ENCODE measurements around the gene NPAS3. TPM values are rescaled to one million over a fixed set of nuclear protein-coding genes. Genes with fewer than 3 reads are reported as not detected.
A peak's percentile ranks its signal among the peaks of the same experiment; 100 is the strongest.

The NPAS3 gene
- total RNA-seq, 2 donors from 2014 or later = 2.4 TPM

DNA sequence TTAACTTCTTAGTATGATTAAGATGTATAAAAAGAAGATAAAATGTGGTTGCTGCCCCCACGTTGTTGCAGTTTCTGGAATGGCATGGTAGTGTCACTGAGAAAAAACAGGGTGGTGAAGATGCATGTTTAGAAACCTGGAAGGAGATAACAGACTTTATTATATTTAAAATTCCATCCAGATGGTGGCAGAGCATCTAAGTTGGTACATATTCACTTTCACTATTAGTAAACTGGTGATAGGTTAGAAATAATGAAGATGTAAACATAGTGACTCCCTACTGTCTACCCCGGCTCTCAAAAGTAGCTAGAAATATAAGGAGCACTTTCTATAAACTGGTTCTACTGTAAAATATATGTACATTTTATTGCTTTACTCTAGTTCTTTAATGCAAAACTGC lies 279.3 kb downstream of the NPAS3 start:
- DNase-seq = no peak
- no peak for ATAC-seq
- intact Hi-C loops (cut with DNase I) = no loop called here

DNA sequence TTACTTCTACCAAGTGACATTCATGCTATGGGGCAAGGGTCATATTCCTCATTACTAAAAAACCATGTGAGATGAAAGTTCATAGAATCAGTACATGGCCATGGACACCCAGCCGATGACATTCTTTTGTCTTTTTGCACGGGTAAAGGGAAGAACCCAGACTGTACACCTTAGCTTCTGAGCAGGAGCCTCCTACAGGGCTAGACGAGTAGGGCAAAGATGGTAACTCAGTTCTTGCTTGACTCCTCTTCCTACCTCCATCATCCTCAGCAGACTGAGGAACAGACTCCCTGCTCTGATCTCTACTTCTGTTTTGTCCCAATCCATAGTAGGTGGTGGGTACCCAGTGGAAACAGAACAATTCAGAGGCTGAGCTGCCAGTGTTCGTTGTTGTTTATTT lies 281.3 kb downstream of the NPAS3 start:
- intact Hi-C loops (cut with DNase I) = no loop called here
- ATAC-seq (no peak), DNase-seq (no peak)

DNA sequence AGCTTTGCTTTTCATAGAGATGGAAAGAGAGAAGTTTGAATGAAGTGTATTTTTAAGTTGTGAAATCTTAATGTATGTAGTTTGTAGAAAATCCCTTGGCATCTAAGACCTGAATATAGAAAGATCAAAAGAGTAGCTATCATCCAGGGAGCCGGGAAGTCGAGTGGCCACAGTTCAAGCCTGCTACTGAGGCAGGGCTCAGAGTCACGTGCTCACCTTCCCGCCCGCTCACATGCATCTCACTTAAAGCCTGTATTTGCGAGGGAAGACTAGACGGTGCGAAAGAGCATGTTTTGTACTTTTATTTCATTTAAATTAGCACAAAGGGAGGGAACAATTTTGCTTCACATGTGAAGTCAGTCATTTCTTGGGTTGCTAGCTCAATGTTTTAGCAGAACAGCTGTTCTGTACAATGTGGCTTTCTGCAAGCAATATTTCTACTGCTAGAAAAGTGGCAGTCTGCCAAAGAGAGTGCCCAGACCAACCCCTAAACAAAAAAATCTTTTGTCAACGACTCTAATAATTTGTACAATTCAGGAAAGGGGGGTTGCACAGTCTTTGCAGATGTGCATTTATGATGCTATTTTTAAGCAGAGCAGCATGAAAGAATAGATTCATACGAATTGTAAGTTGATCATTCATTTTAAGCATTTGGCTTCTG lies 290.7 kb downstream of the NPAS3 start:
- DNase-seq (no peak), ATAC-seq (no peak)
- intact Hi-C loops (cut with DNase I) = no loop called here

DNA sequence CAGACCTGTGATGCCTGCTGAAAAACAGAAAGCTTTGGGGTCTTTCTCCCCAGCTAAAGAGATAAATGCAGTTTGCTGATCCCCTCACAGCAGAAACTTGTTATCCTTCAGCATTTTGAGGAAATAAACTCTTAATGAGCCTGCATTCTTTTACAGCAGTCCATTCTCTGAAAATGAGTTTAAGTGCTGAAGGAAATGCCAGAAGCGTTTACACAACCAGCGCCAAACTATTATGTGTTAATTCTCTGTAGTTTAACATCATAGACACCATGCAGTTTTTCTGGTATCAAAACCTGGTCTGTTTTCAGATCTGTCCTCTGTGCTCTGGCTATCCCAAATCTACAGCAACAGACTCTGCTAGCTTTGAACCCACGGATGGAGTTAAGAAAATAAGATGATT lies 291.3 kb downstream of the NPAS3 start:
- ATAC-seq (no peak), DNase-seq (no peak)
- intact Hi-C loops (cut with DNase I) = no loop called here

DNA sequence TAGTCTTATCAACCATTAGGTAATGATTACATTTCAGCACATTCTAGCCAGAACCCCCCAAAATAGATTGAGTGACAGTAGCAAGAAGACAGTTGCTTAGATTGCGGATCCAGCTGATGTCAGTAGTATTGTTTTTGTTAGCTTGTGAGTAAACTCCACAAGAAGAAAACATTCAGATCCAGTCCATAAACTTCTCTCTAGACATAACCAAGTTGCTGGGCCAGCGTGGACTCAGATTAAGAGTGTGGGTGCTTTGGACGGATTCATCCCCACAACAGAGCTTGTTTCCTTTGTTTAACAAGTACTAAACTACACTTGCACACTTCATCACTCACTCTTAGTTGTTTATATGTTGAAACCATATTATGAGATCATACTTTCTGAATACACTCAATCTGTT lies 293.4 kb downstream of the NPAS3 start:
- no peak for ATAC-seq
- intact Hi-C loops (cut with DNase I) = no loop called here
- DNase-seq = no peak

DNA sequence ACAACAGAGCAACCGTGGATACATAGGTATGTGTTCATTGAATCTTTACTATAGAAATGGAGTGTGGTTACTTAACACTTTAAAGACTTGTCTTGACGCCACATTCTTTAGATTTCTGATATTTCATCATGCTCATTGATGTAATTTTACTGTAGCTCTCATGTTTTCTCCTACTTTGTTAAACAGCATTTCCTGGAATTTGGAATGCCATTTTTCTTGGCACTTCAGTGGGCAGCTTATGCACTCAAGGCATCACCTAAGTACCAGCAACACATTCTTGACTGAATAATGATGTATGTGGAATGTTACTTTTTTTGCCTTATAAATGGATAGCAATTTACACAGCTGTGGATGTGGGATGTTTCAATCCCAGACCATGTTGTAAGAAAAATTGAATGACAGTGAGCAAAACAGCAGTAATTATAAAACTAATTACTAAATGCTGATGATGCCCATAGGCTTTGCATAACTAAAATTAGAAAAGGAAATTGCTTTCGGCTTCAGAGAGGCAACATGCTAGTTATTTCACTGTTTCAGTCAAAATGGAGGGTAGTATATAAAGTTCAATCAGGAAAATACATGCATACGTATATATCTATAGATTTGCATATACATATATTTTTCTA lies 298.5 kb downstream of the NPAS3 start:
- DNase-seq (no peak), ATAC-seq (no peak)
- intact Hi-C loops (cut with DNase I) = no loop called here

DNA sequence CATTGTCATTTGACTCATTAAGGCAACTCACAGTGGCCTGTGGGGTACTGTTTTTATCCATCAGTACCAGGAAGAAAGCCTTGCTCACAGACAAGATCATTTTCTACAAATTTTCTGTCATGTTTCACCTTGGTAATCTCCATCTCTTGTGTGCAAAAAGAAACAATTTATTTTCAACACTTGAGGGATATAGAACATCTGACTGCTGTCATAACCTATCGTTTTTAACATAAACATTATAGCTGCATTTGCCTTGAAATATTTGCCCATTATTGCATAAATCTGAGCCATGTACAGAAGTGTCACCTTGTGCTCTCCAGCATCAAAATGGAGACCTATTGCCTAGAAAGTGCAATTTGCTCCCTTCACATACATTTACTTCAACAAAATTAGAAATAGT lies 300.8 kb downstream of the NPAS3 start:
- ATAC-seq (no peak), DNase-seq (no peak)
- intact Hi-C loops (cut with DNase I) = no loop called here

DNA sequence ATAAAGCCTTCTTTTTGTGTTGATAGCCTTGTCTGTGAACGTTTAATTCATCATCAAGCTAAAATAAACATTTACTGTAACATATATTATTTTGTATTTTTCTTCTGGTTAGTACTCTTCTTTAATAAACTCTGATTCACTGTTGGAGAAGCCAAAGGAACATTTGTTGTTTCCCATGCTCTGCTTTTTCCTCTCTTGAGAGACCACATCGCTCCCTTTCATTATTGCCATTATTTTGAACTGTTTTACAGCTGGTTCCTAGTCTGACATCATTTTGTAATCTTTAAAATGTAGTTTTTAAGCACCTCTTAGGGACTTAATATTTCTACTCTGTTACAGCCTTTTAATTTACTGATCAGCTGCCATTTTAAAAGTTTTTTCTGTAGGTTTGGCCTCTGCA lies 301.8 kb downstream of the NPAS3 start:
- intact Hi-C loops (cut with DNase I) = no loop called here
- DNase-seq (no peak), ATAC-seq (peak in 1 of 2 donors; percentile 25)

DNA sequence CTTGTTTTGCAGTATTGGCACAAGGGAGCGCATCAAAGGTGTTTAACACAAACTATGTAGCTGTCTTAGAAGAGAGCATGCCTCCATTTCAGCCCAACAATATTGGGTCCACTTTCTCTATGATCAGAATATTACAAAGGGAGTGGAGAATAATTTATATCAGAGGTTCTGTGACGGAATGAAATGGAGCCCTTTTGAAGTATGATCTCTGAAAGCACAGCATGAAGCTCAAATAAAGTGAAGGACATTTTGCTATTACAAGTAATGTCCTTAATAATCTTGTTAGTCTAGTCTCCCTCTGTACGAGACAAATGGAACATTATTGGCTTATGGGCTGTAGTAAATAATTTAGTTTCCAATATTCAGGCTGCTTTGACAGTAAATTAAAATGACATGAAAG lies 302.7 kb downstream of the NPAS3 start:
- no peak for ATAC-seq
- no peak for DNase-seq
- intact Hi-C loops (cut with DNase I) = no loop called here

DNA sequence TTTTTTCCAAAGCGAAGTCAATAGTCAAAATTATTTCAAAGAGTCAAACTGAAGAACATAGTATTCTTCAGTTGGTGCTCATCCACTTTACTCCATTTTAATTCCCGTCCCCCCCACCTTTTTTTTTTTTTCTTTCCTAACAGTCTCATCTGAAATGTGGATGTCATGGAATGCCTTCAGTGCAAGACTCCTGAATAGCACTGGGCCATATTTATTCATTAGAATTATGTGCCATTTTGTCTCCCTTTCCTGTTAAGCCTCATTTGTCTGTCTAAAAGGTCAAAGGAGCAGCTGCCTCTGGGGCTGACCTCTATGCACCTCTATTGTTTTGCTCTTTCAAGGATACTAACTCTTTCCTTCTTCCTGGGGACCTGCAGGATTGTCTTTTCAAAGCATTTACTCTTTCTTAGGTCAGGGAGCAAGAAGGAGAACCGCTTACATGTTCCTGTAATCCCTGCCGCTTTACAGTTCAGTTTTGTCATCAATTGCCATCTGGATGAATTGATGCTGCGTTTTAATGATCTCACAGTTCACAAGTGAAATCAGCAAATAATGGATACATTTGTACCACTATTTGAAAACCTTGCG lies 310.6 kb downstream of the NPAS3 start:
- intact Hi-C loops (cut with DNase I) = no loop called here
- ATAC-seq = no peak
- no peak for DNase-seq

DNA sequence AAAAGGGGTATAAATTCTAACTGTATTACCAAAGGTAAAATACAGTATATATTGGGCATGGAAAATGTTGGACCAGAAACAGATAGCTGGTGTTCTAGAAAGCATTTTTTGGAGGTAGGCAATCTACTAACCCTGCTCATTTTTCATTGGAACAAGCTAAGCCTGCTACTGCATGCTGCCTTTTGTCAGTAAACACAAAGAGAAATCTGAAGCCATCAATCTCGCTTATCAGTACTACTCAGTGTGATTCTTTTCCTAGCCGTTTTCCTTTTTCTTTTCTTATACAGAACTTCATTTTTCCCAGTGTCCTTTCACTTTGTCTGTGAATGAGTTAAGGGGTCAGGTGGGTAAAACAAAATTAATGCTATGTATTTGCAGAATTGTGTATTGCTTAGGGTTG lies 312.3 kb downstream of the NPAS3 start:
- DNase-seq (no peak), ATAC-seq (no peak)
- intact Hi-C loops (cut with DNase I) = no loop called here

DNA sequence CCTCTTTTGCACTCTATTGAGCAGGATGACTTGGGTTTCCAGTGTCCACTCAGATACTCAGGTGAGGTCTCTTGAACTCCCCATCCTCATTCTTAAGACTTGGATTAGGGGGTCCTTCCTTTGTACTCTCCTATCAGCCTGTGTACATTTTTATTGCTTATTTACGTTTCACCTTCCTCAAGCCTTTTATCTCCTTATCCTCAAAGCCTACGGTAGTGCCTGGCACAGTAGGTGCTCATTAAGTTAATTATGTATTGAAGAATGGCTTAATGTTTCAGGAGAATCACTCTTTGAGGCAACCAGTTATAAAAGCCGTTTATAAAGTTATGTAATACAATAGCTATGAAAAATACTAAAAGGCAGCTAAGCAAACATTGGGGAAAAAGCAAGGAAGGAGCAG lies 315.7 kb downstream of the NPAS3 start:
- no peak for ATAC-seq
- intact Hi-C loops (cut with DNase I) = no loop called here
- DNase-seq = no peak

DNA sequence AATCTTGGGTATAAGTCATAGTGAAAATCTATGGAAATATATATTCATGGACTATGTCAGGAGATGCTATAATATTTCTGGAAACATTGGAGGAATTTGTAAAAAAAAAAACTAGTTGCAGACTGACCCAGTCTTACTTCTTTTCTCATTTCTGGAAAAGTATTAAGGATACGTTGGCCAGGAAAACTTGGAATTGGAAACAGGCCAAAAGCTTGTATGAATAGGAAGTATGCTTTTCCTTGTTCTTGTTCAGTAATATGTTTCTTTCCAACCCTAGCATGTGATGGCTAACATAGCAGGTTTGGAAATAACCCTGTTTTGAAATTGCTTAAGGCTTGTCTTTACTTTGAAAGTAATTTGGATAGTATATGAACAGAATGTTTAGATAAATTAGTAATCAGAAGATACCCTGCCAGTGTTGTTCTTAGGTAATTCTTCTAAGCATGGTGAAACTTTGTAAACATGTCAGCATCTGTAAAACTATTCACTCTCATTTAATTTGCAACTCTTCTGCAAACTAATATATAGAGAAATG lies 316.2 kb downstream of the NPAS3 start:
- intact Hi-C loops (cut with DNase I) = no loop called here
- DNase-seq (no peak), ATAC-seq (no peak)

DNA sequence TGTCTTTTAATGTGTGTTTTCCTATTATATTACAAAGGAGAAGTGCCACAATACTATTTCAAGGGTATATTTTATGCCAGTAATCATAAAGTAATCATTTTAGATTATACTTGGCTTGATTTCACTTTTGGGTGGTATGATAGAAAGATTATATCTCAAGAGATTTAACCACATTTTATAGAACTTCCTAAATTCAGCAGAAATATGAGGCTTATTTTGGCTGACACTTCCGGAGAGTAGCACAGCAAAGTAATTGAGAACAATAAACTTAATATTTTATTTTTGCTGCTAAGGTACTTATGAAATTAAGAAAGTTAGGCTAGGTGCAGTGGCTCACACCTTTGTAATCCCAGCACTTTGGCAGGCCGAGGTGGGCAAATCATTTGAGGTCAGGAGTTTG lies 319.1 kb downstream of the NPAS3 start:
- DNase-seq = no peak
- ATAC-seq = no peak
- intact Hi-C loops (cut with DNase I) = no loop called here

DNA sequence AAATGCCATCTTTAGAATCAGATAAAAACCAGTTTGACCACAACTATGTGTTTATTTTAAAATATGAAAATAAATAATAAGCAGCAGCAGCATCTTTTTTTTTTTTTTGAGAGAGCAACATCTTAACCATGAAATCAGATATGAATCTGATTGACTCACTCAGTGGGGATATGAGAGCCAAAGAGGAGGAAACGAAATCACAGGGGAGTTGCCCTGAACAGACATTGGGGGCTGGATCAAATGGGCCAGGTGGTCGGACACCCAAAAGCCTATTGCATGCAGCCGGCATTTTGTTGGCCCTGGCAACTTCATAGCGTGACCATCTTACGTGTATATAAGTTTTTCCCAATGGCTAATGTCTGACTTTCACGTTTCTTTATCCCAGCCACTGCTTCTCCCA lies 321.1 kb downstream of the NPAS3 start:
- intact Hi-C loops (cut with DNase I) = no loop called here
- no peak for ATAC-seq

DNA sequence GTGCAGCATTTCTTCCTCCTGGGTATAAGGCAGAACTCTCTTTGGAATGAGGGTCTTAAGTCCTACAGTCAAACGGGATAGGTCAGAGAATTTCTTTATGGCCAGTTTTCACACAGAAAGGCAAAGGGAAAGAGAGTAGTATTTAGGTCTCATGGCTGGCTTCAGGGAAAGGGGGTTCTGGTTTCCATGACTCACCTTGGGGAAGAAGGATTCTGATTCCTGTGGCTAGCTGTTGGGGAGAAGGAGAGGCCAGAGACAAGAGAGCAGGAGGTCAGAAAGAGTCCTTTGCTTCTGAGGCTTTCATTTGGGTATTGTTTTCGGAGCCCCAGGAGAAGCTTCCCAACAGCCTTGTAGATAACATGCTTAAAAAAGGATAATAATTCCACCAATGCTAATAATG lies 332.5 kb downstream of the NPAS3 start:
- intact Hi-C loops (cut with DNase I) = no loop called here
- ATAC-seq = no peak

More for the DNA sequence above, 321.1 kb downstream of the NPAS3 start:
- no peak for DNase-seq

DNA sequence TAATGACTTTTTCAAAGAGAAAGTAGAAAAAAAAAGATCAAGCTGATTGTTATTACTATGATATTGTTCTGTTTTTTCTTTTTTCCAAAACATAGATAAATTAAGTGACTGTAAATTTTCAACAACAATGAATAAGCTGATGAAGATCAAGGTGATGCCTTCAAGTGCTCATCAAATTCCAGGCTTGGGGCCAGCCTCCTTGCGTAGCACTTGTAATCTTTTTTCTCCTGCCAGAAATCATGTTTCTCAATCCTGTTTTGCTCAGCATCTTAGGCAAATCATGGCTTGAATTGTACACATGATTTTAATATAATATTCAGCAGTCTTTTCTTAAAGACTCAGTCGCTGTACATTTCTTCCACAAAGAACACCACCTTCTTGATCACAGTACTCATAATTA lies 333.2 kb downstream of the NPAS3 start:
- ATAC-seq (peak in 1 of 2 donors; percentile 76), DNase-seq (peak; percentile 30)
- intact Hi-C loops (cut with DNase I) = no loop called here

More for the DNA sequence above, 332.5 kb downstream of the NPAS3 start:
- DNase-seq = no peak

DNA sequence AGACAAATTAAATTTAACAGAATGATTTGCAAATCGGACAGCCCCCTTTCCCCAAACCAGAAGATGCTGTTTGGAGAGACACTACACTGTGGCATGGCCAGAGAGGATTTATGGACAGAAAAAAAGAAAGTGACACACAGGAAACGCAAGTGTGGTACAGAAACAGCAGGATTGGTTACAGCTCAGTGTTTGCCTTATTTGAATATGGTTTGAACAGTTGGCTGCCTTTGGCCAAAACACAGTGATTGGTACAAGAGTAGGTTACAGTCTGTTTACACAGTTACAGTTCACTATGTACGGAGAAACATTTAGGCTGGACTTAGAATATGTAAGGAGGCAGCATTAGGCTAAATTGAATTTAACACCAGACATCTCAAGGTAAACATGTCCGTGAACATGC lies 335.3 kb downstream of the NPAS3 start:
- intact Hi-C loops (cut with DNase I) = no loop called here

DNA sequence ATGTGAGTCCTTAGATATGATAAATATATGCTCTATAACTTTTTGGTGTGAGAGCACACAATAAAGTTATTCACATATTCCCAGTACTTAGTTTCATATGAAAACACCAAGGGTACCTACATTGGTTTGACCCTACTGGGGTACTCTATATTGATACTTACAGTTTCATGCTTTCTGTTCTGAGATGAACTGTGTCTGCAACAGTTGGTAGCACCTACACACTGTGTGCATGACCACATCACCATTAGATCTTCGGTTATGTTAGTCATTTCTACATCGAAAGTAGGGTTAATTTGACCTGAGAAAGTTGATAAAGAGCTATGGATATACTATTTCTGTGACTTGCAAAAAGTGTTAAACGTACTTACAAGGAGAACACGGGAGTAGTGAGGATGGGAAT lies 337.2 kb downstream of the NPAS3 start:
- ATAC-seq (no peak), DNase-seq (no peak)
- intact Hi-C loops (cut with DNase I) = no loop called here

More for the DNA sequence above, 335.3 kb downstream of the NPAS3 start:
- ATAC-seq (no peak), DNase-seq (no peak)

DNA sequence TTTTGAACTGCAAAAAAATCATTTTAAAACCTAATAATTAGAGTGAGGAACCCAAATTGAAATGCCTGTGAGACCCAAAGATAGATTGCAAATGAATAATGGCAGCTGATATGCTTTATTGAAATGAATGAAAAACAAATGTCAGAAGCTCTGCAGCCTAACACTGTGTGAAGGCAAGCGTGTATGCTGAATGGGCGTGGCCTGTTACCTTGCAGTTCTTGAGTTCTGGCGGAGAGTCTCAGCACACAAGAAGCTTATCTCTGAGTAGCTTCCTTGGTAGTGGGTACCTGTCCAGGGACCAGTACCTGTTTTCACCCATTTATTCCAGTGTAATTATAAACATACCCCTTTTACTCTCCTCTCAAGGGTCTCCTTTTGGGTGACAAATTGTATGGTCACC lies 341.2 kb downstream of the NPAS3 start:
- DNase-seq (no peak), ATAC-seq (no peak)
- intact Hi-C loops (cut with DNase I) = no loop called here

DNA sequence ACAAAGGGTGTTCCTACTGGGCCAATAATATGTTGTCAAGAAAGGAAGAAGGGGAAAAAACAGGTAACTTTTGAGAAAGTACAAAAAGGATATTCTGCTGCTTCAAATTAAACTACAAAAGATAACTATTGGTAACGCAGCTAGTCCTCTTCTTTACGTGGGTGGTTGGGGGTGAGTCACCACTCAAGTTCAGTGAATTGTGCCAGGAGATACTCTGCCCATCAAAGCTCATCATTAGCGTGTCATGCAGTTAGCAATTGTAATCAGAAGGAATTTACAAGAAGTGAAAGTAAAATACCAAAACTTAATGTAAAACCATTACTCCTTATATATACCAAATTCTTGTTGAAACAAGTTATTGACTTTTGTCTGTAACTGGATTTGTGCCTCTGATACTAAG lies 342.0 kb downstream of the NPAS3 start:
- ATAC-seq (peak in 1 of 2 donors; percentile 94), DNase-seq (no peak)
- intact Hi-C loops (cut with DNase I) = no loop called here

Measured in left cardiac atrium (tissue), 4 donors.